GM12892 (cell line): Measurements from ENCODE around the gene ROBO4.

Experiments used
- POLR2A ChIP-seq: IDR thresholded peaks from 2 replicates; pipeline ENCODE4 v1.6.1; 2011; ENCODE audit warnings: low read depth, low read length, control low read depth
- POLR2AphosphoS5 ChIP-seq: IDR thresholded peaks from 2 replicates; pipeline ENCODE4 v1.6.1; 2011; ENCODE audit warnings: low read depth, low read length, control low read depth
- TAF1 ChIP-seq: IDR thresholded peaks from 2 replicates; pipeline ENCODE4 v1.6.1; 2011; ENCODE audit warnings: low read depth, mild to moderate bottlenecking, control low read depth, low read length, borderline replicate concordance

- no peak for TF ChIP-seq TAF1
- TF ChIP-seq POLR2AphosphoS5: no peak
- TF ChIP-seq POLR2A: no peak
Measured at GRCh38 chr11:124870430-124870829, 27.2 kb downstream of the ROBO4 start.
